Measurements from ENCODE around the gene NDUFB6.
"Not testable (repeated sequence)": the region's sequence is repeated elsewhere in the genome, so short reads cannot be mapped to it uniquely, and the experiment has no call there.

Gene NDUFB6

DNA sequence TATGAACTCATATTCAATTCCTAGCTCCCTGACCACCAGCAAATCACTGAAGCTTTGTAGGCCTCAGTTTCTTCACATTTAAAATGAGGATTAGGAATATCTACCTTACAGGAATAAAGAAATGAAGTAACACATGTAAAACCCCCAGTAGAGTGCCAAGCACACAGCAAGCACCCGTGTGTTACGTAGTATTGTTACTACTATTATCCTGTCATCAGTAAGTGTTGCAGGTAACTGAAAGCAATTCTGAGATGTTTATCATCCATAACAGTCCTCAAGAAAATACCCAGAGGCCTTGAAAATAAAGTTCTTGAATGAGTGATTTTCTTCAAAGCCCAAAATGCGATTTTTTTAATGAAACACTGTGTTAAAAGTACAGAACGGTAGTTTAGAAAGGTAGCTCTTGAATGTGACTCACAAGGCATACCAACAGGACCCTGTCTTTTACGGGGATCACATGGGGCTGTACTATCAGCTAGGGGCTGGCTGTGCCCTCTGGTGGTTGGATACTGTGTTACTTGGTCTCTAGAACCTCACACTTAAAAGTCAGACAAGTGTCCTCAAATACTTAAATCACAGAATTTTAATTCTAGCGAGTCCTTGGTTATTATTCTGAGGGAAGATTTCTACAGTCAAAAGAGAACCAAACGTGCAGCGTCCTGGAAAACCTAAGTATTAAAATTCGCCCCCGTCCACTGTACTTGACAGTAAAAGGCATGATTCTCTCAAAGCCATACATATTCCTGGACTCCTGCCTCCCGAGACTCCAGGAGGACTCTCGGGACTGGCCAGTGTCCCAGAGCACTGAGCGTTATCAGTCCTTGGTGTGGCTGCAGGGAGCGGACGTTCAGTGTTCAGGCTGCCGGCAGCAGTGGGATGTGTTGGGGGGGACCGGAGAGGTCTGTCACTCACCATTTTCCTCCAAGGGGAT lies 725 bp downstream of the NDUFB6 start:
- no peak for FAIRE-seq
- peak; percentile 60 for DNase-seq (ENCODE audit: insufficient read length, low spot score)

DNA sequence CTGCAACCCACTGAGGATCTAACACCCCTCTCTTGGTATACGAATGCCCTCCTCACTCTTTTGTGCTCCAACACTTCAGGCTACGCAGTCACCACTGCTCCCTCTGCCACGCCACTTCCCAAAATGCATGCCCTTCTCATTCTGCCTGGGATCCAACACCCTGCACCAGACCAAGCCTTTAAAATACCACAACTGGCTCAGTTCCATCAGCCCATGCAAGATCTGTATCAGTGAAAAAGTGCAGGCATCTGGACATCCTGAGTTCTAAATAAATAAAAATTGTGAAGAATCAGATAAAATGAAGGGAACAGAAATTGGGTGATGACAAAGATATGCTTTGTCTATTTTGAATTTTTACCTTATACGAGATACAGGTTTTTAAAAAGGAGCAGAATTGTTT lies 2.7 kb downstream of the NDUFB6 start:
- no peak for FAIRE-seq
- no peak for DNase-seq (ENCODE audit: insufficient read length, low spot score)

DNA sequence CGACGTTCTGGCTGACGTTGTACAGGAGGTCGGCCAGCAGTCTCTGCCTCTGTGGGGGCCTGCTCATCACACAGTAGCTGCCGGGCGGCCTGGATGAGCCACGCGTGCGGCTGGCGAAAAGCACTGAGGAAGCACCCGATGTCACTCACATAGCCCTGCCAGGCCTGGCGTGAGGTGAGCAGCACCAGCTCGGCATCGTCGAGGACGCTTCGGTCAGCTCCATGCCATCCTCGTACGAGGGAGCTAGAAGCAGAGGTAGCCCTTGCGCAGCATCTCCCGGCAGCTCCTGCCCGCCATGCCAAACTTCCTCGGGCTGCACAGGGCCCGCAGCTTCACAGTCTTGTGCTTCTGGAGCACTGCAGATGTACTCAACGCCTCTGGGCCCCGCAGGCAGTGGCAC lies 6.2 kb downstream of the NDUFB6 start:
- FAIRE-seq = no peak
- no peak for DNase-seq (ENCODE audit: insufficient read length, low spot score)

DNA sequence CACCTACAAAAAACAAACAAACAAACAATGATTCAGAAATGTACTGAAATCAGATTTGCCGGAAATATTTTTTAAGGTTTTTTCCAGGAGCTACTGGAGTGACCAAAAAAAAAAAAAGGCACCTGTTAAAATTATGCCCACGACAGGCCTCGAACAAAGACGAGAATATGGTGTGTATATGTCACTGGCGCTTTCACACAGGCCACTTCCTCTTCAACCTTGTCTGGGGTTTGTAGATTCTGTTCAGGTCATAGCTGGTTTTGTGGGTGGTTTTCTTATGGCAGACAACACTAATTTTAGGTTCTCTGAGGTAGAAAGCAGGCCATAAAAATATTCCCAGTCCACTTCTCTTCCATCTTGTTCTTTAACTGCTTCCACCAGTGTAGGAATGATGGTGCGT lies 7.0 kb downstream of the NDUFB6 start:
- no peak for FAIRE-seq

DNA sequence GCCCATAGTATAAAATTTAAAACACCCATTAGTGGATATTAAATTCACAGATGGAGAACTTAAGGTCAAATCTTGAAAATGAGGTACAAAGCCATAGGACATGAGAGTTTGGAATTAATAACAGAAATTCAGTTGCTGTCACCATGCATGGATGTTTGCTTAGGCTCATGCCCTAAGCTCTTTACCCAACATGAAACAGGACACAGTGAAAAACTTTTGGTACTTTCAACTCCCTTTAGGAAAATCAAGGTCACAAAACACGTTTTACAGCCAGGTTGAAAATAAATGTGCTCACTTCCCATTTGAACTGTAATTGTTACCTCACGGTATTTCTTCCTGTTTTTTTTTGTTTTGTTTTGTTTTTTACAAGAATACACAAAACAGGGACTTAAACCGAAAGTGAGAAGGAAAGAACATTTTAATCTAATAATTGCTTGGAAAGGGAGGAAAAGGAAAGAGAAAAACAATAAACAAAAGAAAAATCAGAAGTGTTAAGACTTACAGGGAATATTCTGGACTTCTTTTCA lies 14.5 kb downstream of the NDUFB6 start:
- FAIRE-seq = no peak
- DNase-seq (ENCODE audit: insufficient read length, low spot score) = no peak

More for the DNA sequence above, 7.0 kb downstream of the NDUFB6 start:
- DNase-seq (ENCODE audit: insufficient read length, low spot score) = no peak

DNA sequence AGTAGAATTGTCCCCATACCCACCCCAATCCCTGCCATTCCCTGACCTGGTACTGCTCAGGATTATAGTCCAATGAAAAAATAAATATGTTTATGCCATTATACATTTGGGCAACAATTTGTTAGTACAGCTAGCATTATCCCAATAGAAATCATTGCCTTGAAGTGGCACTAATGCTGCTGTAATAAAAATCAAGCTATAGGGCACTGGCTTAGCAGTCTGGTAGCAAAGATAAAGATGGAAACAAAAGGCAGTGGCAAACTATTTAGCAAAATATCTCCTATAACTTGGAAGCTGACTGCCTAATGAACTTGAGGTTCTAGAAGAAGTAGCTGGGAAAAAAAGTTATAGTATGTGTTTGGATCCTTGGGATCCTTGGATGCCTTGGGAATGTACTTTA lies 18.4 kb downstream of the NDUFB6 start:
- FAIRE-seq (no peak), DNase-seq (ENCODE audit: insufficient read length, low spot score) (no peak)

DNA sequence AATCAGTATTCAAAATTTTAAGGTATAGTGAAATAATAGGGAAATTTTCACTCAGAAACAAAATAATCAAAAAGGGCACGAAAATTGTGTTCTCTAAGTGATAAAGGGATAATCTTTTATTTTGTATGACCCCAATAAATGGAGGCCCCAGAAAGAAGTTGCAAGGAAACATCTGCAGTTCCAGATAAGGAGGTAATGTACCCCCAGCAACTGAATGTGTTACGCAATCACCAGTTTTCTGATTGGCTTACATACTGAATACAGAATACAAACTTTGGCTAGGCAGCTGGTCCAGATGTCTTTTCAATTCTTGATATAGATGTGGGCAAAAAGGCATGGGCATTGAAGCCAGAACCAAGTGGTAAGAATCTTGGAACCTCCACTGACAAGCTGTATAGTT lies 18.9 kb downstream of the NDUFB6 start:
- FAIRE-seq = no peak
- no peak for DNase-seq (ENCODE audit: insufficient read length, low spot score)

DNA sequence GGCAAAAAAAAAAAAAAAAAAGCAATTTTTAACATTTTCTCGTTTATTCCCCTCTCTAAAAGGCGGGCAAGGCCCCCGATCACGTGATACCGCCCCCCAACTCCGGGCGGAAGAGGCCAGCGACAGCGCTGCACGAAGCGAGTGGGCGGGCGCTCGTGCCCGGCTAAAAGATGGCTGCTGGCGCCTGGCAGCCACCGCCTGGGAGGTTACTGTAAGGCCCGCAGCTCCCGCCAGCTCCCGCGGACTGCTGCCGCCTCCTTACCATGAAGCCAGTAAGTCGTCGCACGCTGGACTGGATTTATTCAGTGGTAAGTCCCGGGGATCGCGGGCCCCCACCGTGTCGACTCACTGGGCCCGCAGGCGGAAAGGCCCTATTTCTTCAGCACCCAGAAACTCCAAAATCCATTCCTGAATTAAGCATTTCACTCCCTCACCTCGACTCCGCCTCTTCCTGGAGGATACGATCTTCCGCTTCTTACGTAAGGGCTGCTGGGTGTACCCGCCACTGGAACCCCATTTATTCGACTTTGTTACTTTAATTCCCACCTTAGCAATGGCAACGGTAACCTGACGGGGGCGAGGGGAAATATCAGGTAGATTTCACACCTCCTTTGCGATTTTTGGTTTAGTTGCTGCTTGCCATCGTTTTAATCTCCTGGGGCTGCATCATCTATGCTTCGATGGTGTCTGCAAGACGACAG lies 20.6 kb downstream of the NDUFB6 start, which contains the start of the genes SMIM27 and TOPORS:
TSS of gene SMIM27 (plus strand) at position 156 of the 701 bp plus-strand sequence. CDS start at position 264, 108 bp downstream.
TSS of gene TOPORS (minus strand) at position 415 of the 701 bp plus-strand sequence. CDS start at position 265, 150 bp downstream.
- FAIRE-seq (no peak), DNase-seq (ENCODE audit: insufficient read length, low spot score) (peak; percentile 61)

DNA sequence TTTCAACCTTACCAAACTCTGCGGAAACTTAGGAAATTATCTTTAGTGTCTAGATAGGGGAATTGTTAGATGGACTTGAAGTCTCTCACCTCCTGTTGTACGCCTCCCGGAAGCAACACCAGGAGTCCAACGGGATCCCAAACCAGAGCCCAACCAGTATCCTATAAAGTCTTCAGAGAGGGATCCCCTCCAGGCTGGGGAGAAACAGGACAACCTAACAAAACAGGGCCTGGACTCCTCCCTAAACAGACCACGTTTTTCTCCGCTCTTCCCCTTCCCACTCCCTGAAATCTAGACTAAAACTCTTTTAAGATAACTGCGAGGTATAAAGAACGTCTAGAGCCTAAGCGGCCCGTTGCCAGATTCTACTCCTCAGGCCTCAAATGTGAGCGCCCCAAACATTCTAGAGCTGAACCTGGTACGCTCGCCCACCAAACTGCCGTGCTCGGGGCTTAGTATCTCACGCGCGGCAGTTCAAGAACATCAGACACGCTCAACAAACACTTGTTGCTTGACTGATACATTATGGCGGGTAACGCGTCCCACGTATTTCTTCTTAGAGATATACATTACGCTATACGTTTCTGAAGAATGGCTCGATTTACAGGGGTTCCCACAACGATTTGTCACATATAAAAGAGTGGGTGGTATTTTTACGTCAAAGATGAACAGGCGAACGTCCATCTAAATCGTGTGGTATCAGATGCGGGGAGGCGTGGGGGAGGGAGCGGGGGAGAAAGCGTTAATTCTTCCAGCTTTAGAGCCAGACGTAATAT lies 21.5 kb downstream of the NDUFB6 start:
- DNase-seq (ENCODE audit: insufficient read length, low spot score) (no peak), FAIRE-seq (no peak)

DNA sequence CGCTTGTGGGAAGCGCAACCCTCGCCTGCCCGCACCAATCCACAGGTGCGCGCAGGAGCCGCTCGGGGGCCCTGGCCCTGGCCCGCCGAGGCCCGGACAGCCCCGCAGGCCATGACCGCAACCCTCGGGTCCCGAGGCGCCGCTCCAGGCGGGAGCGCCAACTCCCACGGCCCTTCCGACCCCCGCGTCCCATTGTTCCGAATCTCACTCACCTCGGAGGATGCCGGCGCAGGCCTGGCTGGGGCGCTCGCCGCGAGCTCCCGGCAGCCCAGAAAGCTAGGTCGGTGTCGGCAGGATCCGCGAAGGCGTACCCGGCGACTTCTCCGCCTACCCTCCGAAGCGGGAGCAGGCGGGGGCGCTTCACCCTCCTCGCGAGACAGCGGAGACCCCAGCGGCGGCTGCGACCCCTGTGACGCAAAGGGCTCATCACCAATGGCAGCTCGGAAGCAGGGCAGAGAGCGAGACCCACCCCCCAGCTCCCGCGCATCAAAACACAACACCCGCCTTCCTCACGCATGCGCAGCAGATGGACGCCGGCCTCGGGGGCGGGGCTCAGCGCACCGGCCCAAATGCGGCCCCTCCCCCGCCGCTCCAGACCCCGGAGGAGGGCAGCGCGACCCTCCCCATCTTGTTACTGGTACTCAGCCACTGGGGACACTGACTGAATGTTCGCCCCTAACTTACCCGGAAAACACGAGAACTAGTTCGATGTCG lies 22.2 kb downstream of the NDUFB6 start:
- FAIRE-seq = peak; percentile 44
- DNase-seq (ENCODE audit: insufficient read length, low spot score) = peak; percentile 88

DNA sequence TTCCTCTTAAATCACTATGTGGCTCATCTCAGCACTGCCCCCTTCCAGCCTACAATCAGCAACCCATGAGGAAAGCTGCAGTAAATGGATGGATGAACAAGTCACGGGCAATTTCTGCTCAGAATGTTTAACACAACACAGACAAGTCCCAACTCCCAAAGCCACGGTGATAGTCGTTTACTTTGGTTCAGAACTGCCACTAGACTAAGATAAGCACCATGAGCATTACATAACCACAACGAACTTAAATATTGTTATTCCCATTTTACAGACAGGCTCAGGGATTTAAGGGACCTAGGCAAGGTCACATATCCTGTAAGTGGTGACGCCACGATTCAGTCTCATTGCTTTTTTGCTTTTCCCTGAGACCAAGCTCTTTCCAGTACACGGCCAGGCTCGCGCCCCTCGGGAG lies 22.8 kb downstream of the NDUFB6 start:
- no peak for FAIRE-seq
- DNase-seq (ENCODE audit: insufficient read length, low spot score) = no peak

DNA sequence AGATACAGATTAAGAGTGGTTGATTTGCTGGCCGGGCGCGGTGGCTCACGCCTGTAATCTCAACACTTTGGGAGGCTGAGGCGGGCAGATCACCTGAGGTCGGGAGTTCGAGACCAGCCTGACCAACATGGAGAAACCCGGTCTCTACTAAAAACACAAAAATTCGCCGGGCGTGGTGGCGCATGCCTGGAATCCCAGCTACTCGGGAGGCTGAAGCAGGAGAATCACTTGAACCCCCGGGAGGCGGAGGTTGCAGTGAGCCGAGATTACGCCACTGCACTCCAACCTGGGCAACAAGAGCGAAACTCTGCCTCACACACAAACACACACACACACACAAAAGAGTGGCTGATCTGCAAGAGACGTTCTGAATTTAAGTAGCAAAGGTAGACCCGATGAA lies 24.7 kb downstream of the NDUFB6 start:
- not testable (repeated sequence) for FAIRE-seq; DNase-seq (ENCODE audit: insufficient read length, low spot score)

DNA sequence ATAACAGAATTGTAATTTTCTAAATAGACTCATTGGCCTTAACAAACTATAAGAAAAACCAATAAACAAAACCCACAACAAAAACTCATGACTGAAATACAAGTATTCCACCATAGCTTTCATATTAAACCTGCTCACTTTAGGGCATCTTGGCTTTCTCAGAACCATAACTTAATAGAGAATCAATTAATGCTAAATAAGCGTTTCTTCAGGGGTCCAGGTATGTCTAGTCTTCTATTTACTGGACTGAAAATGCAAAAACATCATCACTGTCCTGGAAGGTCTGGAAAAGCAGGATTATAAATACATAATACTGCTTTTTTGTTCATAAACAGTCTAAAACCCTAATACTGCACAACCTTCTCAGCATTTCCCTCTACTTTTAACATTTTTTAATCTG lies 27.1 kb downstream of the NDUFB6 start:
- no peak for DNase-seq (ENCODE audit: insufficient read length, low spot score)
- no peak for FAIRE-seq

DNA sequence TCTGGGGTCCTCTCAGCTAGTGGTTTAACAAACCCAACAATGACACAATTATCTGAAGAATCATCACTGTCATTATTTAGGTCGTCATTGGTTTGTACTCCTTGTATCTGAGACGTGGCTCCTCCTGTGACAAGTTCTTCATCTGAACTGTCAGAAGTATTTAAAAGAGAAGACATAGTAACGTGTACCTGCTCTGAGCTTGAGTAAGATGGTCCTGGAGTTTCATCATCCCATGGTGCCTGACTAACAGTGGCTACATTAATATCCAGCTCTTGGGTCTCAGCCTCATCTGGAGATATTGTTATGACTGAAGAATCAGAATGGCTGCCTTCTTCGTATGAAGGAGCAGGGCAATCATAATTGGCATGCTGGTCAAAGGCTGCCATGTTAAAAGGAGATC lies 29.9 kb downstream of the NDUFB6 start:
- DNase-seq (ENCODE audit: insufficient read length, low spot score) = no peak
- no peak for FAIRE-seq

DNA sequence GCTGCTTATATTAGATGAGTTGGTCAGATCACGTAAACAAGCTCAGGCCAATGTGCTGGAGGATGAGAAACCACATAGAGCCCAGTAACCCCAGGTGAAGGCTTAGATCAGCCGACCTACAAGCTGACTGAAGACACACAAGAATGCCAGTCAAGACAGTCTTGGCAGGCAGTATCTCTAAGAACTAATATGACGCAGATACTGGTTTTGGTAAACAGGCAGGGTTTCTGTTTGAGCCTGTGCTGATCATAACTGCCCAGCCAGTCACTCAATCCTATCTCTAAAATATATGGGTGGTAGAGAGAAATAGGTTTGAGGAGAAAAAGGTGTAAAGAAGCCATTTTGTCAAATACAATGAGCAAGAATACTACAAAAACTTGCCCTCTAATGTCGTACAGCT lies 39.1 kb downstream of the NDUFB6 start:
- FAIRE-seq (no peak), DNase-seq (ENCODE audit: insufficient read length, low spot score) (no peak)

DNA sequence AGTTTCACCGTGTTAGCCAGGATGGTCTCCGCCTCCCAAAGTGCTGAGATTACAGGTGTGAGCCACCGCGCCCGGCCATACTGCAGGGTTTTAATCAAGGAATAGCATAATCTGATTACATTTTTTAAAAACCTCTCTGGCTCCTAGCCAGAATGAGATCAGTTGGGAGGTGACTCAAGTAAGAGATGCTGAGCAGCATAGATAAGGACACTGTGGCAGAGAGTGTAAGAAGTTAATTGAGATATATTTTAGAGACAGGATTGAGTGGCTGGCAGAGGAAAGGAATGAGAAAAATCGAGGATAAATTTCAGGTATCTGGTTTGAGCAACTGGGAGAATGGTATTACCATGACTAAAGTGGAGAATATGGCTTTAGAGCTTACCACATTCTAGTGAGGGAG lies 39.6 kb downstream of the NDUFB6 start:
- DNase-seq (ENCODE audit: insufficient read length, low spot score) (no peak), FAIRE-seq (no peak)

DNA sequence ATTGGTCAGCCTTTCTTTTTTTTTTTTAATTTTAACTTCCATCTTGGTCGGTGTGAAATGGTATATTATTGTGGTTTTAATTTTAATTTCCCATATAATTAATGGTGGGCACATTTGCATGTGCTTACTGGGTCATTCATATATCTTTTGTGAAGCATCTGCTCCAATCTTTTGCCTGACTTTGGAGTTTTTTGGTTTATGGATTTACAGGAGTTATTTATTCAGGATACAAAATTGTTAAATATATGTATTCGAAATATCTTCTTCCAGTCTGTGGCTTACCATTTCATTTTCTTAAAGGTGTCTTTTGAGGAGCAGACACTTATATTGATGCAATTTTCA lies 46.3 kb downstream of the NDUFB6 start:
- DNase-seq (ENCODE audit: insufficient read length, low spot score) (no peak), FAIRE-seq (no peak)

DNA sequence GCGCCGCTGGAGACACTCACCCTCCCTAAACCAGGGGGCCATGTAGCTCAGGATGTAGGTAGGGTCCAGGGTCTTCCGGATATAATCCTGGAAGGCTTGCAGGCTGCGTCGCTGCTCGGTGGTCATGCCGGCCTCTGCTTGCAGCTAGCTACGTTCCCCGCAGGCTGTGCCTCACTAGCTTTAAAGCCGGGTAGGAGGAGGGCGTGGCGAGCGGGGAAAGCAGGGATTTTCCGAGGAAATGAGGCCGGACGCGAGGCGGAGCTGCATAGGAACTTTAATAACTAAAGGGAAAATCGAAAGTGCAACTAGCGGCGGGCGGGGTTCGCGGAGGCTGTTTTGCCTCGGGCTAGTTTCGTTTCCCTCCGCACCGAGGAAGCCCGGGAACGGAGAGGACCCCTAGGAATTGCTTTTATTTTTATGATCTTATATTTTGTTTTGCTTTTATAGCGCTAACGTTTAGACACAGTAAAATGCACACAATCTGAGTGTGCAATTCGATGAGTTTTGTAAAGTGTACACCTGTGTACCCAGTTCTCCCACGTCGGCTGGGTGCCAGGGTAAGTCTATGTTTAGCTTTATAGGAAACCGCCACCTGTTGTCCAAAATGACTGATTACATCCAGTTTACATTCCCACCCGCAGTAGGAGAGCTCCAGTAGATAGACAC lies 46.8 kb downstream of the NDUFB6 start, which contains the start of gene RIGI:
TSS of gene RIGI (minus strand) at position 156 of the 666 bp plus-strand sequence. CDS start at position 126, 30 bp downstream.
- FAIRE-seq (no peak), DNase-seq (ENCODE audit: insufficient read length, low spot score) (peak; percentile 52)

DNA sequence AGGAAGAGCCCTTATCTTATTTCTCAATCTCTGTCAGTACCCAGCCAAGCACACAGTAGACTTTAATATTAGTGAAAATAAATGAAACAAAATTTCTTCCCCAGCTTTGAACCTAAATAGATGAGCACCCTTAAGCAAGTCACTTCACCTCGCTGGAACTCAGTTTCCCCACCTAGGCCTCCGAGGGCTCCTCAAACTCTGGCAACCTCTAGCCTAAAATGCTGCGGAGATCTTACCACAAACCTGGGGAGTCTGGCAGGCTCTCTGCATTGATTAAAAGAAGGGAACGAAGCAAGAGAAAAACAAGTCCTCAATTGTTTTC lies 47.3 kb downstream of the NDUFB6 start:
- DNase-seq (ENCODE audit: insufficient read length, low spot score) (no peak), FAIRE-seq (no peak)
